NCI-H446 treated with DMSO at 0.1 percent for 48 hours (cell line): ENCODE results near the gene CREB3.

Experiments
- DNase-seq: peaks from one replicate; lab custom pipeline; 2025; lab: John Stamatoyannopoulos, UW

The CREB3 gene

DNA sequence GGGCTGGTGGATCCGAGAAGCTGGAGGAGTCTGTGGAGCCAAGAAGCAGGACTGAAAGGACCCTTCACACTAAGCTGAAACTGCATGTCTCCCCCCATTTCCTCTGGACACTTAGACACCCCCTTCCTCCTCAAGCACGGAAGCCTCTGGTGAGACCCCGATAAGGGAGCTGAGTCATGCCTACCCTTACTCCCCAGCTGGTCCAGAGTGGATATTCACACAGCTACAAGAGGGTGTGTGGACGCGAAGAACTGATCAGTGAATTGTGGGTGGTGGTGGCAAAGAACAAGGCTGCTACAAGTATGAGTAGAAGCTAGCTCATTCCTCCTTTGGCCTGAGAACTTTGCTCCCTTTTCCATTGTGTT, 4.8 kb upstream of the CREB3 start:
- DNase-seq, result no peak

DNA sequence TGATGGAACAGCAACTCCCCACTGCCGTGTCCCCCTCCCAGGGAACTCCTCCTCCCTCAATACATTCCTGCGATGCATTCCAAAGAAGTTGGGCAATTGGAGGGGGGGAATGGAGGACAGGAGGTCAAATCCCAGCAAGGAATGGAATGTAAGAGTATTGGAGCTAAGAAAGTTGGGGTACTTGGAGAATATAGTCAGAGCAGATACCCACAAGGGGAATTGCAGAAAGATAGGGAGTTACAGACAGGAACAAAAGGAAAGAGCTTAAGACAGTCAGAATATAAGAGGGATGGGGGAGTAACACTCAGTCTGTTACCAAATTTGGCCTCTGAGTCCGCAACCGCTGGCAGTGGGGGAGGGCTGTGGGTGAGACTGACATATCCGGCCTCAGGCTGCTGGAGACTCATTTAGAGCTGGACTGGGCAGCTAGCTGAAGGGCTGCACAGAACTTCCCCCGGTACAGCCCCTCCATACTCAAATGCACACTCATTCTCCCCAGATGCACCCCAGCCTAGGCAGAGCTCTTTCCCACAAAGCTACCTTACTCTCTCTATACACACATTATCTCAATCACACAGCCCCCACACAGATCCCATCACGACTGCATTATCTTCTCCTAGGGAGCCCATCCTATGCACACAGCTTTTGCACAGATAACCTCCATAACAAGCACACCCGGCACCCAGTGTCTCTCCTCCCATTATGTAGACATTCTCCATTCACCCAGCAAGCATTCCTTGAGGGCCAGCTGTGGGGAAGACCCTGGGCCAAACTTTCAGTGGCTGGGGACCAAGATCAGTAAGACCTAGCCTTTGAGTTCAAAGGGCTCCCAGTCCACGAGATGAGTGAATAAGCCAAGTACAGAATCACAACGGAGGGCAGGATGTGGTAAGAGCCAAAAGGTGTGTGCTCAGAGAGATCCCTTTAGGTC, 4.2 kb upstream of the CREB3 start:
- DNase-seq, result no peak

- no peak for DNase-seq
Measured at GRCh38 chr9:35729101-35729500, 3.4 kb upstream of the CREB3 start.

DNA sequence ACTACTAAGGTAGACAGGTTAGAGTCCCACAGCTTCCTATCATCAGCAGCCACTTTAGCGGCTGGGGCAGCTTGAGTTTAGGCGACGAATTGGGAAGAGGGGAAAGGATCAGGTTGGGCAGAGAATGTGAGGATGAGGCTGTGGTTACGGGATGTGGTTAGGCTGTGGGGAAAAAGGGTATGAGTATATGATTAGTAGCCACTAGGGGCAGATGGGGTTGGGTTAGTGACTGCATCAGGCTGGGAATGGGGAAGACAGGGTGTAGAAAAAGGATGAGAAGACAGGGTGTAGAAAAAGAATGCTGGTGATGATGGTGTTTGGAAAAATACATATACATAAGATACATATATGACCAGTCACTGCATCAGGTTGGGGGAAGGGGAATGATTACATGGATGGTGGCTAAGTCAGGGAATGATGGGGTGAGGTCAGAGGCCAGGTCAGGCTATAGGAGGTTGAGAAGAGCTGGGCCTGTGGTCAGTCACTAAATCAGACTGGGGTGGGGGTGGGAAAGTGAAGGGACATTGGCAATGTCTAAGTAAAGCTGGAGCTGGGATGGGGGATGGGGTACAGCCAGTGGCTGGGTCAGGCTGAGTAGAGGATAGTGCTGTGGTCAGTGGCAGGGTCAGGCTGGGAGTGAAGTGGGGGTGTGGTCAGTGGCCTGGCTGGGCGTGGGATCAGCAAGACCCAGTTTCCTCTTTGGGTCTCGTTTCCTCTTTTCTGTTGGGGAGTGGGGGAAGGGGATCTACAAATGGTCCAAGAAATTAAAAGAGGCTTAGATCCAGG, 2.6 kb upstream of the CREB3 start:
- DNase-seq, result peak; percentile 7

- DNase-seq, result no peak
Measured at GRCh38 chr9:35730486-35730854, 2.0 kb upstream of the CREB3 start.

GRCh38 chr9:35731415-35732184, 866 bp upstream of the CREB3 start:
- no peak for DNase-seq

DNA sequence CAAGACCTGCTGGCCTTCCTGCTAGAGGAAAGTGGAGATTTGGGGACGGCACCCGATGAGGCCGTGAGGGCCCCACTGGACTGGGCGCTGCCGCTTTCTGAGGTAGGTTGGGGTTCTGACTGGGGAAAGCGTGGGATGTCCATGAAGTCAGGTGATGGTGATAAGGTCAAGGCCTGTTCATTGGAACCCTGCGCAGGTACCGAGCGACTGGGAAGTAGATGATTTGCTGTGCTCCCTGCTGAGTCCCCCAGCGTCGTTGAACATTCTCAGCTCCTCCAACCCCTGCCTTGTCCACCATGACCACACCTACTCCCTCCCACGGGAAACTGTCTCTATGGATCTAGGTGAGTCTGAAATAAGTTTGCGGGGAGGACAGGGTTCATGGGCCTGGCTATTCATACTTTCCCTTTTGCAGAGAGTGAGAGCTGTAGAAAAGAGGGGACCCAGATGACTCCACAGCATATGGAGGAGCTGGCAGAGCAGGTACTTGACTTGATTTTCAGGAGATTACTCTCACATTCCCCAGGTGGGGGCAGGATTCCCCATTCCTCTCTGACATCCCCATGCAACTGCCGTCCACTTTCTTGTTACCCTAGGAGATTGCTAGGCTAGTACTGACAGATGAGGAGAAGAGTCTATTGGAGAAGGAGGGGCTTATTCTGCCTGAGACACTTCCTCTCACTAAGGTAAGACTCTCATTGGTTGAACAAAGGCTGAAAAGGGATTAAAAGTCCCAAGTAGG, 505 bp downstream of the CREB3 start:
- no peak for DNase-seq

- DNase-seq, result no peak
Measured at GRCh38 chr9:35734096-35734495, 1.6 kb downstream of the CREB3 start.

DNA sequence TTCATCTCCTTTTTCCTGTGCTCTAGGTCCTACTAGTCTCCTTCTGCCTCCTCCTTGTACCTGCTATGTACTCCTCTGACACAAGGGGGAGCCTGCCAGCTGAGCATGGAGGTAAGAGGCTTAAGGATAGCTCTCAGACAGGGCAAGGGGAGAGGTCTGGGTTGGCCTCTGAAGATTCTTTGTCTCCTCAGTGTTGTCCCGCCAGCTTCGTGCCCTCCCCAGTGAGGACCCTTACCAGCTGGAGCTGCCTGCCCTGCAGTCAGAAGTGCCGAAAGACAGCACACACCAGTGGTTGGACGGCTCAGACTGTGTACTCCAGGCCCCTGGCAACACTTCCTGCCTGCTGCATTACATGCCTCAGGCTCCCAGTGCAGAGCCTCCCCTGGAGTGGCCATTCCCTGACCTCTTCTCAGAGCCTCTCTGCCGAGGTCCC, 3.8 kb downstream of the CREB3 start:
- DNase-seq, result peak; percentile 6

GRCh38 chr9:35737143-35737542, 4.7 kb downstream of the CREB3 start:
- DNase-seq, result no peak

- DNase-seq, result no peak
Measured at GRCh38 chr9:35738186-35738585, 5.7 kb downstream of the CREB3 start.

DNA sequence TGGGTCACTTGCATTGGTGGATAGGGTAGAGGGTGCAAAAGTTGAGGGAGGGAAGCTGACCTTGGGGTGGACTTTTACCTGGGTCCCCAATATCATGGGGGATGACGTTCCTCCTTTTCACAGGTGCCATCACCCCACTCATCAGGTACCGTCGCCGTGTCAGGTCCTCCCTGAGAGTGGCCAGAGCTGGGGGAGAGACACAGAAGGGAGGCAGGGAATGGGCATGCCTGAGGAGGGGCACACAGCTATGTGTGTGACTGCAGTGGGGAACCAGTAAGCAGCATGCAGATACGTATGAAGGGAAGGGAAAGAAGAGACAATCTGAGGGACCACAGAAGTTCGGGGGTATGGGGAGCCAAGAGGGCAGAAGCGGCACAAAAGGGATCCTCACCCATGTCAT, 6.5 kb downstream of the CREB3 start:
- DNase-seq, result no peak

DNA sequence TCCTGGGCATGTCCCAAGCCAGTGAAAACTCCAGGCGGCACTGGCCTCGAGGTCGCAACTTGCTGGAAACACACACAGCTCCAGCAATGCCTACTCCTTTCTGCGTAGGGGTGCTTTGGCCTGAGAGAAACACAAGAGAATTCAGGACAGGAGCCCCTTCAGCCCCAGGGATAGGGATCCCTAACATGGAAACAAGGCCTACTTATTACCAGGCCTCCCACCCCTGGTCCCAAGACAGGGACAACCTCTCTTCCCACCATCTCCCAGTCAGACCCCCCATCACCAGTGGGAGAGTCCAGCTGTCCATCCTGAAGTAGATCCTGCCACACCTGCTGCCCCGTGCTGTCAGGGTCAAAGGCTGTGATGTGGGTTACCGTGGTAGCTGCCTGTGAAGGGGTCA, 7.8 kb downstream of the CREB3 start:
- no peak for DNase-seq

GRCh38 chr9:35741740-35742139, 9.3 kb downstream of the CREB3 start:
- no peak for DNase-seq

- no peak for DNase-seq
Measured at GRCh38 chr9:35743452-35743851, 11.0 kb downstream of the CREB3 start.

DNA sequence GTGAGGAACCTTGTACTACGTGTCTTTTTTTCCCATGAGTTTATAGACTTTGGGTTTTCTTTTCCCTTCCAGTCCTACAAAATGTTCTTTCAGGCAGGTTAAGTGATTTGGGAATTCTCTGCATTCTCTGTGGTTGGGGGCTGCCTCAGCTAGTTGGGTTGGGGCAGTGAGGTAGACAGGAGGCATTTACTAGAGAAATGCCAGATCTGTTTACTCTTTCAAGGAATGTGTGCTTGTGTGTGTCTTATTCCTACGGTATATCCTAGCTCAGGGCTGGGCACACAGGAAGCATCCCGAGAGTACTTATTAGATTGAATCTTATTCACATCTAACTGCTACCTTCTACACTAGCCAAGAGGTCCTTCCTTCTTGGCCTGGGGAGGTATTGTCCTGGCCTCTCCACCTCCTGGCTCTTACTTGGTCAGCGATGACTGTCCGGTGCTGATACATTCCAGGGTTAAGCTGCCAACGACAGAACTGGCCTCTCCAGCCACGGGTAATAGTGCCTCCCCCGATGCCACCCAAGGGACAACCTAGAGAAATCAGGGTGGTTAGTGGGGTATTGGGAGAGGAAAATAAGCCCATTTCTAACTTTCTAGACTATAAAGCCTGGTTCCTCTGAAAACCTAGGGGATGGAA, 11.5 kb downstream of the CREB3 start:
- no peak for DNase-seq

DNA sequence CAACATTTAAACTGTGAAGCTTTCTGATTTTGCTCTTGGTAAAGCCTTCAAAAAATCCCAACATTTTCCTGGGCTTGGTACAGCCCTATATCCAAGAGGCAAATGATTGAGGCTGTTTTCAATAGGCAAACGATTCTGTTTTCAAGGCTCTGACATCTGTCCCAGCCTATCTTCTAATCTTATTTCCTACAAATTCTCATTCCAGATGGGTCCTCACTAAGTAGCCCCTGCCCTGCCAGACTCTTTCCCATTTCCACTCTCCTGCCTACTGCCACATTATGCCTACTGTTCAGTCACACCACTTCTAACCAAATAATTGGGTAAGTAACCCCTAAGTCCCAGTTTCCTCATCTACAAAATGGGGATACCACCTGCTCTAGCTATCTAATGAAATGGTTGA, 13.1 kb downstream of the CREB3 start:
- no peak for DNase-seq

- DNase-seq, result no peak
Measured at GRCh38 chr9:35746583-35746982, 14.1 kb downstream of the CREB3 start.

- no peak for DNase-seq
Measured at GRCh38 chr9:35748242-35748857, 15.9 kb downstream of the CREB3 start.

- peak; percentile 24 for DNase-seq
Measured at GRCh38 chr9:35748858-35749514, 16.5 kb downstream of the CREB3 start, which contains the start of the genes GBA2 and RGP1. Gene GBA2, minus strand, starts transcription at chr9:35749228. Its CDS starts 524 bp downstream, at chr9:35748704. Gene RGP1, plus strand, starts transcription at chr9:35749287. Its CDS starts 469 bp downstream, at chr9:35749756.
